SK-N-SH (cell line): ENCODE measurements around the gene FBXL2. TPM values are rescaled to one million over a fixed set of nuclear protein-coding genes. Genes with fewer than 3 reads are reported as not detected.

Source experiments
- CTCF ChIA-PET: fragments of 300-600, 350-600 bp; formaldehyde crosslinking; extraction: SDS; loops from one replicate; lab custom pipeline; 2021; lab: Yijun Ruan, JAX
- POLR2A ChIA-PET: fragments of 350-600 bp; sonication (Branson Sonifier 250); formaldehyde crosslinking; extraction: SDS; loops from one replicate; lab custom pipeline; 2020; ENCODE audit warnings: antibody characterized with exemption, inconsistent platforms; lab: Yijun Ruan, JAX
- DNase-seq: peaks from one replicate; pipeline ENCODE4 v3.0.0; 2012
- H2AFZ ChIP-seq: fragments of 200-600 bp; sonication (generic); 2 replicates; pipeline ENCODE4 v1.8.1; 2016; ENCODE audit warnings: antibody characterized with exemption, mild to moderate bottlenecking, low read depth
- H3F3A ChIP-seq: fragments of 200-600 bp; sonication (generic); replicated peaks from 2 replicates; pipeline ENCODE3; 2016; ENCODE audit warnings: antibody characterized with exemption, mild to moderate bottlenecking; ENCODE audit not compliant: insufficient read depth
- H3K27ac ChIP-seq, 2 experiments: fragments of 200-500 bp in 1 of 2; fragments of 200-600 bp in 1 of 2; sonication (Bioruptor generic) in 1 of 2; sonication (generic), shearing (Covaris generic) in 1 of 2; 2 replicates each; pipeline versions ENCODE4 v1.5.1 to v1.6.1; 2014 to 2016; ENCODE audit warnings: low read depth in 2 of 2, inconsistent platforms in 1 of 2, low read length in 1 of 2, mild to moderate bottlenecking in 1 of 2, mixed read lengths in 1 of 2
- H3K27me3 ChIP-seq: fragments of 200-600 bp; sonication (generic), shearing (Covaris generic); 2 replicates; pipeline ENCODE4 v1.6.1; 2016; ENCODE audit warnings: mixed run types; ENCODE audit not compliant: insufficient read depth
- H3K36me3 ChIP-seq, 2 experiments: fragments of 200-500 bp in 1 of 2; fragments of 200-600 bp in 1 of 2; sonication (Bioruptor generic) in 1 of 2; sonication (generic) in 1 of 2; replicated peaks in 1 of 2; 2 replicates each; pipeline versions ENCODE3 to v1.5.1; 2014 to 2016; ENCODE audit warnings: low read length in 1 of 2, mild to moderate bottlenecking in 1 of 2; ENCODE audit not compliant: insufficient read depth in 2 of 2, control insufficient read depth in 1 of 2
- H3K4me1 ChIP-seq, 2 experiments: fragments of 200-500 bp in 1 of 2; fragments of 200-600 bp in 1 of 2; sonication (Bioruptor generic) in 1 of 2; sonication (generic), shearing (Covaris generic) in 1 of 2; 2 replicates each; pipeline versions ENCODE4 v1.5.1 to v1.6.1; 2014 to 2016; ENCODE audit warnings: low read depth in 1 of 2, low read length in 1 of 2, mixed run types in 1 of 2; ENCODE audit not compliant: insufficient read depth in 2 of 2, control insufficient read depth in 1 of 2
- H3K4me2 ChIP-seq: fragments of 200-600 bp; sonication (generic), shearing (Covaris generic); 2 replicates; pipeline ENCODE4 v1.6.1; 2017; ENCODE audit warnings: mixed run types
- H3K4me3 ChIP-seq, 2 experiments: fragments of 200-500 bp in 1 of 2; fragments of 200-600 bp in 1 of 2; sonication (Bioruptor generic) in 1 of 2; sonication (generic), shearing (Covaris generic) in 1 of 2; 2 replicates each; pipeline versions ENCODE4 v1.5.1 to v1.8.1; 2014 to 2016; ENCODE audit warnings: low read depth in 2 of 2, inconsistent platforms in 1 of 2, low read length in 1 of 2, mild to moderate bottlenecking in 1 of 2, mixed read lengths in 1 of 2, moderate library complexity in 1 of 2
- H3K79me2 ChIP-seq: fragments of 200-600 bp; sonication (generic); 2 replicates; pipeline ENCODE4 v1.8.1; 2017; ENCODE audit warnings: mild to moderate bottlenecking; ENCODE audit not compliant: insufficient read depth
- H3K9ac ChIP-seq: fragments of 200-600 bp; sonication (generic); 2 replicates; pipeline ENCODE4 v1.6.1; 2017; ENCODE audit warnings: mixed run types
- H3K9me2 ChIP-seq: fragments of 200-600 bp; sonication (generic); 2 replicates; pipeline ENCODE4 v1.6.1; 2017; ENCODE audit warnings: mixed run types
- H3K9me3 ChIP-seq: fragments of 200-600 bp; sonication (generic); 2 replicates; pipeline ENCODE4 v1.6.1; 2017; ENCODE audit warnings: mixed run types, mild to moderate bottlenecking, moderate library complexity
- H4K20me1 ChIP-seq: fragments of 200-600 bp; sonication (generic); 2 replicates; pipeline ENCODE4 v1.6.1; 2017; ENCODE audit warnings: mild to moderate bottlenecking, mixed run types; ENCODE audit not compliant: insufficient read depth
- CTCF ChIP-seq: fragments of 200-600 bp; sonication (generic); IDR thresholded peaks from 2 replicates; pipeline ENCODE4 v1.6.1; 2017; ENCODE audit warnings: antibody characterized with exemption, mild to moderate bottlenecking, moderate library complexity
- EP300 ChIP-seq, 2 experiments: IDR thresholded peaks; 2 replicates each; pipeline versions ENCODE4 v1.4.0 to v1.6.1; 2012; ENCODE audit warnings: borderline replicate concordance in 1 of 2, low read depth in 1 of 2, low read length in 1 of 2
- EZH2phosphoT487 ChIP-seq: fragments of 200-600 bp; sonication (generic); IDR thresholded peaks from 2 replicates; pipeline ENCODE4 v1.6.1; 2017; ENCODE audit warnings: low read depth, mixed run types, mild to moderate bottlenecking, antibody characterized with exemption, moderate library complexity, borderline replicate concordance
- FOSL2 ChIP-seq: IDR thresholded peaks from 2 replicates; pipeline ENCODE4 v1.4.0; 2012; ENCODE audit warnings: low read depth, mild to moderate bottlenecking, moderate library complexity, borderline replicate concordance
- FOXM1 ChIP-seq: IDR thresholded peaks from 2 replicates; pipeline ENCODE4 v1.4.0; 2012; ENCODE audit warnings: low read depth, mild to moderate bottlenecking
- GABPA ChIP-seq: IDR thresholded peaks from 2 replicates; pipeline ENCODE4 v1.4.0; 2012; ENCODE audit warnings: low read depth, mild to moderate bottlenecking
- MEF2A ChIP-seq: IDR thresholded peaks from 2 replicates; pipeline ENCODE4 v1.4.0; 2012; ENCODE audit warnings: low read depth, borderline replicate concordance
- MXI1 ChIP-seq: IDR thresholded peaks from 2 replicates; pipeline ENCODE4 v1.6.1; 2012; ENCODE audit warnings: mild to moderate bottlenecking, low read depth, low read length, improper control_type of control experiment
- NFIC ChIP-seq: IDR thresholded peaks from 2 replicates; pipeline ENCODE4 v1.4.0; 2012; ENCODE audit warnings: borderline replicate concordance
- NRF1 ChIP-seq: IDR thresholded peaks from 2 replicates; pipeline ENCODE4 v1.6.1; 2012; ENCODE audit warnings: low read depth, mild to moderate bottlenecking, low read length
- POLR2AphosphoS5 ChIP-seq: IDR thresholded peaks from 2 replicates; pipeline ENCODE4 v1.6.1; 2012; ENCODE audit warnings: low read depth, low read length
- RFX5 ChIP-seq: IDR thresholded peaks from 2 replicates; pipeline ENCODE4 v1.6.1; 2012; ENCODE audit warnings: mild to moderate bottlenecking, improper control_type of control experiment, low read length
- RXRA ChIP-seq: IDR thresholded peaks from 2 replicates; pipeline ENCODE4 v1.4.0; 2012; ENCODE audit warnings: low read depth, mild to moderate bottlenecking, borderline replicate concordance
- SMC3 ChIP-seq: IDR thresholded peaks from 2 replicates; pipeline ENCODE4 v1.6.1; 2012; ENCODE audit warnings: low read depth, low read length, improper control_type of control experiment
- TAF1 ChIP-seq: IDR thresholded peaks from 2 replicates; pipeline ENCODE4 v1.6.1; 2012; ENCODE audit warnings: low read depth, mild to moderate bottlenecking, low read length, moderate library complexity, borderline replicate concordance
- USF1 ChIP-seq: IDR thresholded peaks from 2 replicates; pipeline ENCODE4 v1.4.0; 2012; ENCODE audit warnings: low read depth, borderline replicate concordance
- USF2 ChIP-seq: fragments of 150-350 bp; IDR thresholded peaks from 2 replicates; pipeline ENCODE4 v1.6.1; 2017; ENCODE audit warnings: antibody characterized with exemption, low read length, low read depth, borderline replicate concordance
- YY1 ChIP-seq: IDR thresholded peaks from 2 replicates; pipeline ENCODE4 v1.4.0; 2012; ENCODE audit warnings: low read depth, mild to moderate bottlenecking
- WGBS: methylation state at CpG from one replicate; pipeline ENCODE4 v1.1.6; 2017; ENCODE audit warnings: low lambda C conversion rate; 5-methylcytosine and 5-hydroxymethylcytosine counted together
- polyA plus RNA-seq, 3 experiments: library from polyadenylated mRNA; depleted of rRNA; stranded (reverse); fragments of >200 nt; gene quantifications; 2 replicates each; pipeline ENCODE4 v1.2.3, GENCODE V29; 2012
- TF ChIP-seq, protein P1 (sequence below): fragments of 150-350 bp; IDR thresholded peaks from 2 replicates; pipeline ENCODE4 v1.6.1; 2016; ENCODE audit warnings: mild to moderate bottlenecking, low read depth, low read length
- TF ChIP-seq, protein P2 (sequence below): IDR thresholded peaks from 2 replicates; pipeline ENCODE4; 2012
- TF ChIP-seq, protein P3 (sequence below): IDR thresholded peaks from 2 replicates; pipeline ENCODE4 v1.4.0; 2012; ENCODE audit warnings: low read depth

The FBXL2 gene
- polyA plus RNA-seq, 1 of the 3 experiments (the other 2 are of a cell fraction), result 13.7 TPM

GRCh38 chr3:33339758-33340157 lies 62.5 kb downstream of the FBXL2 start:
- no peak overlapping the region for H3K27ac ChIP-seq
- H3K4me2 ChIP-seq, result no peak overlapping the region
- H3K36me3 ChIP-seq, result peaks cover 0 to 9% of the 10 kb centered on the region in 2 experiments
- CTCF ChIA-PET, result no interaction called here
- POLR2A ChIA-PET, result no interaction called here
- H3F3A ChIP-seq, result peaks cover 5% of the 10 kb centered on the region
- H3K9me3 ChIP-seq, result no peaks in the 10 kb centered on the region
- TF ChIP-seq USF1, result no peak
- no peak for TF ChIP-seq RFX5
- TF ChIP-seq YY1, result no peak
- no peak for TF ChIP-seq MXI1
- no peak for TF ChIP-seq POLR2AphosphoS5
- TF ChIP-seq, protein P1, sequence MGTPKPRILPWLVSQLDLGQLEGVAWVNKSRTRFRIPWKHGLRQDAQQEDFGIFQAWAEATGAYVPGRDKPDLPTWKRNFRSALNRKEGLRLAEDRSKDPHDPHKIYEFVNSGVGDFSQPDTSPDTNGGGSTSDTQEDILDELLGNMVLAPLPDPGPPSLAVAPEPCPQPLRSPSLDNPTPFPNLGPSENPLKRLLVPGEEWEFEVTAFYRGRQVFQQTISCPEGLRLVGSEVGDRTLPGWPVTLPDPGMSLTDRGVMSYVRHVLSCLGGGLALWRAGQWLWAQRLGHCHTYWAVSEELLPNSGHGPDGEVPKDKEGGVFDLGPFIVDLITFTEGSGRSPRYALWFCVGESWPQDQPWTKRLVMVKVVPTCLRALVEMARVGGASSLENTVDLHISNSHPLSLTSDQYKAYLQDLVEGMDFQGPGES, result no peak
- TF ChIP-seq FOXM1, result no peak
- no peak for TF ChIP-seq RXRA
- no peak for TF ChIP-seq TAF1
- no peak for TF ChIP-seq MEF2A
- TF ChIP-seq GABPA, result no peak
- no peak for TF ChIP-seq CTCF
- TF ChIP-seq NRF1, result no peak
- TF ChIP-seq, all 33 proteins: peak for 0
- no peak overlapping the region for H3K9ac ChIP-seq
- H3K9me2 ChIP-seq, result no peaks in the 10 kb centered on the region
- no peak for DNase-seq
- H4K20me1 ChIP-seq, result no peaks in the 10 kb centered on the region
- H3K4me1 ChIP-seq, result no peaks in the 10 kb centered on the region
- no peak overlapping the region for H2AFZ ChIP-seq
- H3K4me3 ChIP-seq, result no peak overlapping the region
- no peaks in the 10 kb centered on the region for H3K27me3 ChIP-seq
- no peaks in the 10 kb centered on the region for H3K79me2 ChIP-seq

GRCh38 chr3:33355611-33356010 lies 78.4 kb downstream of the FBXL2 start:
- Histone ChIP-seq H3K27ac (no peak overlapping the region), H3K27me3 (no peaks in the 10 kb centered on the region), H3K4me3 (no peak overlapping the region), H3K79me2 (peaks cover 5% of the 10 kb centered on the region), H3K9me2 (no peaks in the 10 kb centered on the region), H3K9me3 (no peaks in the 10 kb centered on the region), H3K4me1 (0 out of 4 replicates have a peak, but pooled peaks cover 0 to 6% of the 10 kb centered on the region in 2 experiments), H3F3A (peaks cover 9% of the 10 kb centered on the region), H4K20me1 (no peaks in the 10 kb centered on the region), H2AFZ (no peak overlapping the region), H3K36me3 (peaks cover 0 to under 1% of the 10 kb centered on the region in 2 experiments), H3K4me2 (no peak overlapping the region), H3K9ac (no peak overlapping the region)
- 77% methylated on average over 5 of the region's 5 CpGs for WGBS
- ChIA-PET POLR2A (no interaction called here), CTCF (interaction anchor here (1.3 to 1.8 kb wide), 2 partner anchors 11 to 17 kb away, joined by 5 to 7 read pairs; no protein-coding TSS in a partner anchor)
- no peak for DNase-seq
- TF ChIP-seq FOSL2 (no peak), USF2 (no peak), EP300 (IDR thresholded peaks at IDR 0.05; ENCODE audit: borderline replicate concordance in 1 of 2, low read depth in 1 of 2, low read length in 1 of 2) (no peak), EZH2phosphoT487 (no peak), SMC3 (no peak), CTCF (no peak), NFIC (no peak), RXRA (no peak)
- TF ChIP-seq, protein P2, sequence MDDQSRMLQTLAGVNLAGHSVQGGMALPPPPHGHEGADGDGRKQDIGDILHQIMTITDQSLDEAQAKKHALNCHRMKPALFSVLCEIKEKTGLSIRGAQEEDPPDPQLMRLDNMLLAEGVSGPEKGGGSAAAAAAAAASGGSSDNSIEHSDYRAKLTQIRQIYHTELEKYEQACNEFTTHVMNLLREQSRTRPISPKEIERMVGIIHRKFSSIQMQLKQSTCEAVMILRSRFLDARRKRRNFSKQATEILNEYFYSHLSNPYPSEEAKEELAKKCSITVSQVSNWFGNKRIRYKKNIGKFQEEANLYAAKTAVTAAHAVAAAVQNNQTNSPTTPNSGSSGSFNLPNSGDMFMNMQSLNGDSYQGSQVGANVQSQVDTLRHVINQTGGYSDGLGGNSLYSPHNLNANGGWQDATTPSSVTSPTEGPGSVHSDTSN, result no peak
- TF ChIP-seq, protein P3, sequence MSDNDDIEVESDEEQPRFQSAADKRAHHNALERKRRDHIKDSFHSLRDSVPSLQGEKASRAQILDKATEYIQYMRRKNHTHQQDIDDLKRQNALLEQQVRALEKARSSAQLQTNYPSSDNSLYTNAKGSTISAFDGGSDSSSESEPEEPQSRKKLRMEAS, result no peak
